Measurements from ENCODE around the gene KCNJ9.
"Not testable (repeated sequence)": the region's sequence is repeated elsewhere in the genome, so short reads cannot be mapped to it uniquely, and the experiment has no call there.

The KCNJ9 gene

DNA sequence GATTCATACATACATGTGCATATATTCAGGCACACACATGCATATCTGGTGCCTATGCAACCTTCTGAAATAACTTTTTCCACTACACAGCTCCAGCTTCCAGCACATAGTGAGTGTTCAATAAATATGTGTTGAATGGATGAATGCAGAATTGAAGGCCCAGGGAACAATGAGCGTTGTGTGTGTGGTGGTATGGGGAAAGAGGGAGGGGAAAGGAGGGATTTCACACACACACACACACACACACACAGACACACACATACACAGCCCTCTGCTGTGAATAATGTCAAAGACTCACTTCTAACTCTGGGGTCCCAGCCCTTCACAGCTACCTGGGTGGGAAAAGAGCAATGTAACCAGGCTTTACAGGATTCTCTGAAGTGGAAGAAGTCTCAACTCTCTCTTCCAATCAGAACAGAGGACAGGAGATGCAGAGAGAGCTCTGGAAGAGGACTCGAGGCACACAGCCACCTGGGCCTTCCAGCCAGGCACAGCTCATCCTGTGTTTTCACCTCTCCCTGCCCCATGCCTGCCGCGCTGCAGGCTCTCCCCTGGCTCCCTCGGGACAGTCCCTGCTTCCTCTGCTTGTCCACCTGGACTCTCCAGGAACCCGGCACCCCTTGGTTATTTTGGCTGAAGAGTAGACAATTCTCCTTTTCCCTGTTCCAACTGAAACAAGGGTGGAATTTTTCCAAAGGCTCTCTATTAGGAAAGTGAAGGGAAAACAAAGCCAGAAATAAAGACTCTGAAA is 22.5 kb downstream of the KCNJ9 start:
- DNase-seq (ENCODE audit: low spot score), result peak; percentile 51

DNA sequence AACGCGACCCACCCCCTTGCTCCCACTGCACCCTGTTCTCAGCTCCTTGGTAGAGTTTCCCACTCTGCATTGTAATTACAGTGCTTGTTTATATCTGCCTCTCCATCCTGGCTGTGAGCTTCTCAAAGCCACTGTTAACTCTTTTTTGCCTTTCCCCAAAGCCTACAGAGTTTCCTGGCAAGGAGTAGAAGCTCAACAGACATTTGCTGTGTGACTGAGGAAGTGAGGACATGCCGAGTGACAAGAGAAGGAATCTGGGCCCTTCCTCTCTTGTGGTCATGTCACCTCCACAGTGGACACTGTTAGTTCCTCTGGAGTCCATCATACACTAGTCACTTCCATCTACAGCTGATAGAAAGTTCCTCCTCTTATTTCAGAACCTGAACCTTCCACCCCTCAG is 23.1 kb downstream of the KCNJ9 start:
- DNase-seq (ENCODE audit: low spot score), result no peak

DNA sequence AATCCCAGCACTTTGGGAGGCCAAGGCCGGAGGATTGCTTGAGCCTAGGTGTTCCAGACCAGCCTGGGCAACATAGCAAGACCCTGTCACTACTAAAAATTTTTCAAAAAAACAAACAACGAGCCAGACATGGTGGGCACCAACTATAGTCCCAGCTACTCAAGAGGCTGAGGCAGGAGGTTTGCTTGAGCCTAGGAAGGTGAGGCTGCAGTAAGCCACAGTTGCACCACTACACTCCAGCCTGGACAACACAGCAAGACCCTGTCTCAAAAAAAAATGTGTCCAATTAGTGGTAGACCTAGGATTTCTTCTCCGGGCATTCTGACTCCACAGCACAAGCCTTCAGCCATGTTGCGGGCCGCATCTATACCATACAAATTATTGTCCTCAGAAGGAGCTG is 23.8 kb downstream of the KCNJ9 start:
- no peak for DNase-seq (ENCODE audit: low spot score)

DNA sequence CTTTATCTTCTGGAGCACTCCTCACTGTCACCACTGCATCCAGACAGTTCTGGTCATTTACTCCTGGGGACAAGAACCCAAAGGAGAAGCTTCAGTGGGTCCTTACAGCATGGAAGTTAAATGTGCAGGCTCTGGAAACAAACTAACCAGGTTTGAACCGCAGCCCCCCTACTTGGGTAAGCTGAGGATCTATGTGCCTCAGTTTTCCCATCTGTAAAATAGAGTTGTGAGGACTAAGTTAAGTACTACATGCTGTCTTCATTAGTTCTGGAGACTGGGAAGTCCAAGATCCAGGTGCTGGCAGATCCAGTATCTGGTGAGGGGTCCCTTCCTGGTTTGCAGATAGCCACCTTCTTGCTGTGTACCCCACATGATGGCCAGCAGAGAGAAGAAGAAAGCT is 26.2 kb downstream of the KCNJ9 start:
- no peak for DNase-seq (ENCODE audit: low spot score)

DNA sequence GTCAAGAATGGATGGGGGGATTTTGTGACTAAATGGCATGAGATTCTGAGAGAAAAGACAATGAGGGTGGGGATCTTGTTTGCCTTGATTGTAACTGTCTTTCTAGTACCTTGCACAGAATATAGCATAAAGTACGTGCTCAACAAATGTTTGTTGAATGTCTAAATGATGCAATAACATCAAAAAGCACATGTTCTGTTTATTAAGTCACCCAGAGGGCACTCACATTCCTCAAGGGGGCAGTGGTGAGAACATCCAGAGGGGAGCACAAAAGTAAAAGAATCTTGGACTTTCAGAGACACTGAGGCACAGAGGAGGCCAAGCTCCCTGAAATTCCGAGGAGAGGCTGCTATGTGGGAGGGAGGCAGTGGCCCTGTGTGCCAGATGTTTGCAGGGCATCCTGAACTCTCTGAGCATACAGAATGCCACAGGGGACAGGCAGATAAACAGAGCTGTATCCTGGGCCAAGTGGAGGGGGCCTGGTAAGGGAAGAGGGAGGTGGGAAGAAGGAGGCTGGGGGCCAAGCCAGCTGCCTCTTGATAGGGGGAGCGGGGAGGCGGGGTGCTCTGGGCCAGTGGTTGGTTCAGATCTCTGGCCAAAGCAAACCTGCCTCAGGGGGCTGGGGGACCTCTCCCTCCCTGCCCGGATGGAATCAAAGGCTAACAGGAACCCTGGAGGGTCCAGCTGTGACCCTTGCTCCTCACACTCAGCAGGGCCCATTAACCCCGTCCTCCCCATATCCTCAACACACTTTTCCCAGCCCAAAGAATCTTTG is 27.7 kb downstream of the KCNJ9 start:
- peak; percentile 86 for DNase-seq (ENCODE audit: low spot score)

DNA sequence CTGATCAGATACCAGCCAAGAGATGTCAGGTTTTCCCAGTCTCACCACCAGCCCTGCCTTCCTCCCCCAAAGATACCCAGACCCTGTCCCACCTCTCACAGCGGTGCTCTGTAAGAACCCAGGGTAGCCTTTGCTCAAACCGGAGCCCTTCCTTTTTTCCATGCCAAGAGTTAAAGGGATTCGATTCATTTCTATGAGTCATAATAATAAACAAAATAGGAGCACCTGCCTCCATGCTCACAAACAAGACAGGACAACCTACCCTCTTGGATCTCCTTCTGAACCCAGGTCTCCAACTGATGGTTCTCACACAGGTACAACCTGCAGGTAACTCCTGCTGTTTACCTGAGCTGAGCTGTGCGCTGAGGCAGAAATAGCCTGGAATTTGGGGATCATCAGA is 28.3 kb downstream of the KCNJ9 start:
- DNase-seq (ENCODE audit: low spot score), result no peak

DNA sequence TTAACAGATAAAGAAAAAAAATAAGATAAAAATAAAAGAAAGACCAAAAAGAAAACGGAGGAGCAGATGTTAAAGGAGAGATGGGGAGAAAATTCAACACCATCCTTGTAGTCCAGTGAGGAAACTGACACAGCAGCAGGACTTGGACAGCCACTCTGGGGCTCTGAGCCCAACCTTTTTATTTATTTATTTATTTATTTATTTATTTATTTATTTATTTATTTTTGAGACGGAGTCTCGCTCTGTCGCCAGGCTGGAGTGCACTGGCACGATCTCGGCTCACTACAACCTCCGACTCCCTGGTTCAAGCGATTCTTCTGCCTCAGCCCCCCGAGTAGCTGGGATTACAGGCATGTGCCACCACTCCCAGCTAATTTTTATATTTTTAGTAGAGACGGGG is 30.1 kb downstream of the KCNJ9 start:
- DNase-seq (ENCODE audit: low spot score), result not testable (repeated sequence)

DNA sequence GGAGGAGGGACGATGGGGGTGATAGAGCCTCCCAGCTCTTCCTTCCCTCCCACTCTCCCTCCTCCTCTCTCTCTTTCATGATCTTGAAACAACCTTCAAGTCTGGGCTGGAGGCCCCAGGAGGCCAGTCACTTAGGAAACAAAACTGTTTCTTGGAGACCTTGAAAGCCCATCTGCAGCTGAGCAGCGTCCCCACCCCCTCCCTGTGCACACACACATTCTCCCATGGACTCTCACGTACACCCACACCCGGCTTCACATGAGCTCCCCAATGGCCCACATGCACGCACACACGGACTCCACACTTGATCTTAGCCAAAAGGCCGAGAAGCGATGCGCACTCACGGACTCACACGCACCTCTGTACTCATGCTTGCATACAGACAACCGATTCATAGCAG is 31.0 kb downstream of the KCNJ9 start:
- DNase-seq (ENCODE audit: low spot score), result no peak

DNA sequence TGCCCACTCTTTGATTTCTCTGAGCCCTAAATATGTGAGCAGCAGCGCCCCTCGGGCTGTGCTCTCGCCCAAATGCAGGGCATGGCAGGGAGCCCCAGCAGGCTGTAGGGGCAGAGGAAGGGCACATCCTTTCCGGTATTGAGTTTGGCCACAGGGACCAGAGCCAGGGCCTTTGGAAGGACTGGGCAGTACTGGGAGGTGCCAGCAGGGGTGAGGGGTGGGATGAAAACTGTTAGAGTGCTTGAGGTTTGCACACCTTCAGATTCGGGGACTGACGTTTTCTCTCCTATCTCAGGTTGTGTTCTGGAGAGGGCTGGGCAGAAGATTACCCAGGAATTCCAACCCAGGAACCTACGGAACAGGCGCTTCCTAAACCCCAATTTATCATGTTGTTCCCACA is 32.1 kb downstream of the KCNJ9 start:
- no peak for DNase-seq (ENCODE audit: low spot score)

DNA sequence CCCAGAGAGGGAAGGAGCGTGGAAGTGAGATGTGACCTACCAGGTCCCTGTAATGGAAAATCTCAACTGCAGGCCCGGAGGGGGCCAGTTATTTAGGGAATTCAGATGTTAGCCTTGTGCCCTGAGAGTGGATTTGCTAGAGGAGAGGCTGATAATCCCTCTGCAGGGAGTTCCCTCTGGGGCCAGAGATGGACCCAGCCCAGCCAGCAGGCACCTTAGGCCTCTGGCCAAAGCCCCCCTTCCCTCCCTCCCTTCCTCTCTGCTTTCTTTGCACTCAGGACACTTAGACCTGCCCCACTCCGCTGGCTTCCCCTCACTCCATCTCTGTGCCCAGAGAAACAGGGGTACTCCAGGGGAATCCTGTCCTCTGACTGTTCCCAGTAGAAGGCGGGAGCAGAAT is 32.7 kb downstream of the KCNJ9 start:
- no peak for DNase-seq (ENCODE audit: low spot score)

DNA sequence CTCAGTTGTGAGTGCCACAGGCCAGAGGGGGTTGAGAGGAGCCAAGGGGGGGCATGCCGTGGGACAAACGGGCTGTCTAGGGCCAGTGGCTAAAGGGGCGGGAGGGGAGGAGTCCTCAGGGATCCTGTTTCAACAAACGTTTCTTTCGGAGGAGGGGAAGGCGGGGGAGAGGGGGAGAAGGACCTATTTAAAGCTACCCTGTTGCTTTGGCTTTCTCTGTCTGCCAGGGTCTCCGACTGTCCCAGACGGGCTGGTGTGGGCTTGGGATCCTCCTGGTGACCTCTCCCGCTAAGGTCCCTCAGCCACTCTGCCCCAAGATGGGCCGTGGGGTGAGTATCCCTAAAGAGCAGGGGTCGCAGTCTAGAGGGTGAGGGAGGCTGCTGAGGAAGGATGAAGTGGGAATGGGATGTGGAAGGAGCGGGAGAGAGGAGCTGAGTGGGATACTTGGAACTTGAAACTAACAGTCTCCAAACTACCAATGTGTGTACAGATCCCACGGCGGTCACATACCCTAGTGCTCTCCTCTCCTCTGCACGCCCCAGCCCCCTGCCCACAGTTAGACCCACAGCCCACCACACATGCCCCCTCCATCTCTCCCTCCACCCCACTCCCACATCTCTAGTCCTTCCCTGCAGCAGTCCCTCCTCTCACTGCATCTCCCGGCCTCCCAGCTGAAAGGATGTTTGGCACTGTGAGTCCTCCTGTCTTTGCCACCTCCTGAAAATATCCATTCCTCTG is 34.4 kb downstream of the KCNJ9 start, which contains the start of gene ATP1A2:
Gene ATP1A2 (plus strand): TSS at position 215 of the 738 bp plus-strand sequence. CDS start 103 bp downstream, at position 318.
- DNase-seq (ENCODE audit: low spot score), result no peak

DNA sequence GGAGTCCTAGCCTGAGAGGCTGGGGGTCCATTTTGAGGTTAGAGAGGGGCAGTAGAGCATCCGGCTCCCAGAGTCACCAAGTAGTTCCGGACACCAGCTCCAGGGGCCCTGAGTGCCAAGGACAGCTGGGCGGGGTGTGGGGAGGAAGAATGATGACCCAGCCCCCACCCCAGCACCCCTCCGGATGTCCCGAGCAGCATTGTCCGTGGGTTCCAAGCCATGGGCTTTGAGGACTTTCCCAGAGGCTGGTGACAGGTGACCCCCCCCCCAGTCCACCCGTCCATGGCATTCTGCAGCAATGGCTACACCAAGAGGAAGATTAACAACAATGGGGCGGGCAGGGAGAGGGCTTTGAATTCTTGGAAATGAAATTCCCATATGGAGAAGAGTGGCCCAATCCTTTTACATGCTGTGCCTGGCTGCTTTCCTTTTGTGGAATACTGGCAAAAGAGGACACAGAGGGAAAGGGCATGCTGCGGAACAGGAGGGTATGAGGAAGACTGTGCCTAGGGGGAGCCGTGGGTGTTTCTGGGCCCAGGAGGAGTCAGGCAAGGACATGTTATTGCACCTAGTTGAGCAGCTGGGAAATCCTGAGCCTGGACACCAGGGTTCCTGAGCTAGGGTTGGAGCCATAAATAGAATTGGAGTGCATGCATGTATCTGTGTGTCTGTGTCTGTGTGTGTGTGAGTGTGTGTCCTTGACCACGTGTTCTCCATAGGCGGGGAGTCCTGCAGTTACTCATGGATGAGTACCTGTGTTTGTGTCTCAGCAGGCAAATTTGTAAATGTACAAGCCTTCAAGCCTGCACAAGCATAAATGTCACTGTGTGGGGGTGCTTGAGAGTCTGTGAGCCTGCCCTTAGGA is 35.2 kb downstream of the KCNJ9 start:
- no peak for DNase-seq (ENCODE audit: low spot score)

DNA sequence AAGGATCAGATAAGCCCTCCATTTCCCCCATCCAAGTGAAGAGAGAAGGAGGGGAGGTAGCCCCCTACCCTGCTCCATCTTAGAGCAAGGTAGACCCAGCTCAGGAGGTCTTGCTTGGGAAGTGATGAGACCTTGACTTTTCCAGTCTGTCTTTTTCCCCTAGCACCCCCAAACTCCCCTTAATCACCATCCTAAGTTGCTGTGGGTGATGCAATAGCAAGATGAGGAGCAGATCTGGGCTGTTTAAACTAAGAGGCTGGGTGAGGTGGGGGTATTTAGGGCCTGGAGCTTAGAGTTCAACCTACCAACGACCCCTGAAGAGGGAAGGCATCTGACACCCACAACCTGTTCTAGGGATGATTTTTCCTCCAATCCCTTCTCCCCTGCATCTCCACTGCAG is 36.0 kb downstream of the KCNJ9 start:
- DNase-seq (ENCODE audit: low spot score), result no peak

DNA sequence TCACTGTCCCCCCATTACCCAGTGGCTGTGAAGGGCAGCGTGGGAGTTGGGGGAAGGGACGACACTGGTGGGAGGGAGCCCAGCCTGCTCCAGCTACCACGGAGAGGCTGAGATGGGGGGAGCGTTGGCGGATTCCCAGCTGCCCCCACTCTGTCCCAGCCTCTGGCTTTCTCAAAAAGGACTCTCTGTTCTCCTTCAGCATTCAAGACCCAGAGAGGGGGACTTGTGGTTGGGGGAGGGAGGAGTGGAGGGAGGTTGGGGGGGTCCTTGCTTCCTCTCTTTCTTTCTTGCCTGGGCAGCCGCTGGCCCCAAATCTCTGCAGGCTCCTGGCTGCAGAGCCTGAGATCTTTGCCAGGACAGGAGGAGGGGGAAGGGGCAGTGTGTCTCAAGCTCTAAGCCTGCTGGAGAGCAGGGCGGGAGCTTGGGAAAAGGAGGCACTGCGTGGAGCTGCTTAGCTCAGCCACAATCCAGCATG is 36.4 kb downstream of the KCNJ9 start:
- DNase-seq (ENCODE audit: low spot score), result no peak

DNA sequence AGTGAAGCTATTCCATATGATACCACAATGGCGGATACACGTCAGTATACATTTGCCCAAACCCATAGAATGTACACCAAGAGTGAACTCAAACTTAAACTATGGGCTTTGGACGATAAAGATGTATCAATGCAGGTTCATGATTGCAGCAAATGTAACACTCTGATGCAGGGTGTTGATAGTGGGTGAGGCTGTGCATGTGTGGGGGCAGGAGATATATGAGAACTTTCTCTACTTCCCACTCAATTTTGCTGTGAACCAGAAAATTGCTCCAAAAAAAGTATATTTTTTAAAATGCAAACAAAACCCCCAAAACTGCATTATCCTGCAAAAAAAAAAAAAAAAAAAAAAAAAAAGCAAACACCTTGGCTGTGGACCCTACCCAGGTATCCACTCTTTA is 37.6 kb downstream of the KCNJ9 start:
- DNase-seq (ENCODE audit: low spot score), result no peak

DNA sequence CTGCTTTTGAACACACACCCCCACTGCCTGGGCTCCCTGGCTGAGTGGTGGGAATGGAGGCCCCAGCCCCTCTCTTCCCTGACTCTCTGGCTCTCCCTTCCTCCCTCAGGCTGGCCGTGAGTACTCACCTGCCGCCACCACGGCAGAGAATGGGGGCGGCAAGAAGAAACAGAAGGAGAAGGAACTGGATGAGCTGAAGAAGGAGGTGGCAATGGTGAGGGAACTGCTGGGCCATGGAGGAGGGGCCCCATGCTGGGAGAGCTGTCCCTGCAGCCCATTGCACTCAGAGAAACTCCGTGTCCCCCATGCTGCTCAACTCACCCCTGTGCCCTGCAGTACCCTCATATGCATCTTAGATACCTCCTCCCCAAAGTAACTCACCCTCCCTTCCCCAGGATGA is 39.5 kb downstream of the KCNJ9 start:
- no peak for DNase-seq (ENCODE audit: low spot score)

DNA sequence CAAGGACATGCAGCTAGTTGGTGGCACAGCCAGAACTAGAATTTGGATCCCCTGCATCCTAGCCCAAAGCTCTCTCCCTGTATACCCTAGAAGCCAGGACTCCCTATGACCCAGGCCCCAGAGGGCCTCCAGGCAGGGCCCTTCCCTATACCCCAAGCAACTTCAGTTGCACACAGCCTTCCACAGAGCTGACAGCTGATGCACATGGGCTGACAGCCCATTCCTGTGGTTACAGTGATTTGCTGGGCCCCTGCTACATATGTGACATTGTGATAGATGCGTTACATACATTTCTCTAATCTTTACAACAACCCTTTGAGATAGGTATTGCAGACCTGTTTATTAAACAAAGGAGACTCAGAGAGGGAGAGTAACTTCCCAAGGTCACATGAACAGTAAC is 40.0 kb downstream of the KCNJ9 start:
- DNase-seq (ENCODE audit: low spot score), result no peak

DNA sequence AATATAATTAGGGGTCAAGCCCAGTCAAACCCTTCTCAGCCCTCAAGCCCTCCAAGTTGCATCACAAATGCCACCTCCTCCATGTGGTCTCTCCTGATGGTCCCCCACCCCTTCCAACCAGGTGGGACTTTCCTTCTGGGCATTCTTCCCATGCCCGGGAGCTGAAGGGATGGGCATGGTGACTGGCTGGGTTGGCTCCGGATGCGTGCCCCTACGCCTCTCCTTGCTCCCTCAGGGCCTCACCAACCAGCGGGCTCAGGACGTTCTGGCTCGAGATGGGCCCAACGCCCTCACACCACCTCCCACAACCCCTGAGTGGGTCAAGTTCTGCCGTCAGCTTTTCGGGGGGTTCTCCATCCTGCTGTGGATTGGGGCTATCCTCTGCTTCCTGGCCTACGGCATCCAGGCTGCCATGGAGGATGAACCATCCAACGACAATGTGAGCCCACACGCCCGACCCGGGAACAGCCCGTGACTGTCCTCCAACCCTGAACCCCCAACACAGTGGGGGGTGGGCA is 41.7 kb downstream of the KCNJ9 start:
- DNase-seq (ENCODE audit: low spot score), result no peak

DNA sequence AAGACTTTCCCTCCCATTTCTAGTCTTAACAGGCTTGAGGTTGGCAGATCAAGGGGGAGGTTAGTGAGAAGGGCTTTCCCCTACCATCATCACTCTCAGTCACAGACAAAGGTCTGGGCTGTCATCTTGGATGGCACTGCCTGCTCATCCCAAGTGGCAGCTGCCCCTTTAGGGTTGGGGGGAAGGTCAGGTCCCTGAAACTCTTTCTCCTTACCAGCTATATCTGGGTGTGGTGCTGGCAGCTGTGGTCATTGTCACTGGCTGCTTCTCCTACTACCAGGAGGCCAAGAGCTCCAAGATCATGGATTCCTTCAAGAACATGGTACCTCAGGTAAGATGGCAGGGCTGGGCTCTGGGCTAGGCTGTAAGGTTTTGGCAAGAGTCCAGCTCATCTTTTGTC is 42.4 kb downstream of the KCNJ9 start:
- no peak for DNase-seq (ENCODE audit: low spot score)

DNA sequence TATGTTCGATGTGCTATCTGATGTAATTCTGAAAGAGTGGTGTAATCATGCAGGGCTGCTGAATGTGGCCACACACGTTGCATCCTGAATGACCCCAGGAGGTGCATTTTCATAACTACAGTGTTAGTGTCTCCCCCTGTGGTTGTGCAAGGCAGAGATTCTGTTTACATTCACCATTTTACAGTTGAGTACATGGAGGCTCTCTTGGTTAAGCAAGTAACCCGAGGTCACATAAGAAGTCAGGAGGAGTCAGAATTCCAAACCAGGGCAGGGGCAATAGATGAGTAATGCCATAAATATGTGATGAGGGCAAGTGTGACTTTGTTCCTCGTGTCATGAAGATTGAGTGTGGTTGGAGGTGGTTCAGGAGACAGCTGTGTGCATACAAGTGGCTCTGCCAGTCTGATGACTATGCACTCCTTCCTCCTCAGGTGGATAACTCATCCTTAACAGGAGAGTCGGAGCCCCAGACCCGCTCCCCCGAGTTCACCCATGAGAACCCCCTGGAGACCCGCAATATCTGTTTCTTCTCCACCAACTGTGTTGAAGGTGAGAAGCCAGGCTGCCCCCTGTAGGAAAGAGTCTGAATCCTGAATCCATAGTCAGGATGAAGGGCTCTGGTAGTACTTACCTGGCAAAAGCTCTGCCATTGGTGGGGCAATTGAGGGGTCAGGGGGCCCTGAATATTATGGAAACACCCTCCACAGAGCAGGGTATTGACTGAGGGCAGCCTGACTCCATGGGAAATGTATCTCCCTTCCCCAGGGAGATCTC is 43.6 kb downstream of the KCNJ9 start:
- peak; percentile 53 for DNase-seq (ENCODE audit: low spot score)

DNA sequence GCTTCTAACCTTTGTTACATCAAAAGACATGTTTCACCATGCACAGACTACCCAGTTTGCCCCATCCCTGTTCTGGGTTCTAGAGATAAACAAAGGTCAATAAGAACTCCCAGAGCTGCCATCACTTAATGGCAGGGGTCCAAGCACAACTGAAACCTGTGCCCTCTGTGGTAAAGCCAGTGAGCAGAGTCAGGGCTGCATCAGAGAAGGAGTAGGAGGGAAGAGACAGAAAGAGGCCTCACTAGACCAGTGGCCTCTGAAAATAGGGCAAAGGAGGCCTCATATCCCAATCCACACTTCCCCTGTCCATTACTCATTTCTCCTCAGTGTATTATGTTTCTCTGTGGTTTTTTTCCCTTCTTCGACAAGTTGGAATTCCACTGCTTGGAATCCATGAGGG is 44.4 kb downstream of the KCNJ9 start:
- DNase-seq (ENCODE audit: low spot score), result no peak
